Mesothelial cell of epicardium (in vitro differentiated cells): ENCODE results near the gene DNPH1. TPM values are rescaled to one million over a fixed set of nuclear protein-coding genes. Genes with fewer than 3 reads are reported as not detected.

Experiments
- DNase-seq, 2 experiments: peaks; one replicate each; pipeline ENCODE4 v3.0.0; 2021; ENCODE audit warnings: low spot score in 2 of 2; ENCODE audit not compliant: unreplicated experiment in 2 of 2
- H3K27ac Mint-ChIP-seq: 2 replicates; pipeline ENCODE4 v1.8.0; 2021; ENCODE audit warnings: mixed read lengths
- H3K27me3 Mint-ChIP-seq: 2 replicates; pipeline ENCODE4 v1.8.0; 2021; ENCODE audit warnings: low read depth, mixed read lengths
- H3K36me3 Mint-ChIP-seq: 2 replicates; pipeline ENCODE4 v1.8.0; 2021; ENCODE audit warnings: mixed read lengths
- H3K4me1 Mint-ChIP-seq: 2 replicates; pipeline ENCODE4 v1.8.0; 2021; ENCODE audit warnings: mixed read lengths
- H3K4me3 Mint-ChIP-seq: 2 replicates; pipeline ENCODE4 v1.8.0; 2021; ENCODE audit warnings: mild to moderate bottlenecking, moderate library complexity, mixed read lengths
- H3K9me3 Mint-ChIP-seq: 2 replicates; pipeline ENCODE4 v1.8.0; 2021; ENCODE audit warnings: mixed read lengths
- CTCF ChIP-seq: fragments of 200-600 bp; sonication (generic); IDR thresholded peaks from one replicate; pipeline ENCODE4 v1.5.0; 2021; ENCODE audit warnings: antibody characterized with exemption; ENCODE audit not compliant: unreplicated experiment
- total RNA-seq: library from RNA; stranded (reverse); gene quantifications from 3 replicates; pipeline ENCODE4 v1.2.1, GENCODE V29; 2021

Gene DNPH1
- total RNA-seq, 1 donor from 2014 or later: 52.3 TPM

- no peak for TF ChIP-seq CTCF
- Mint-ChIP-seq H3K9me3 (no peaks in the 10 kb centered on the region), H3K4me1 (no peaks in the 10 kb centered on the region), H3K27ac (no peak overlapping the region), H3K4me3 (no peak overlapping the region), H3K36me3 (peaks cover 31% of the 10 kb centered on the region), H3K27me3 (no peaks in the 10 kb centered on the region)
- DNase-seq: no peak
Measured at GRCh38 chr6:43207286-43207685, 22.0 kb downstream of the DNPH1 start.

GRCh38 chr6:43205849-43206248 lies 23.4 kb downstream of the DNPH1 start:
- peaks cover 35% of the 10 kb centered on the region for H3K36me3 Mint-ChIP-seq
- no peak overlapping the region for H3K27ac Mint-ChIP-seq
- H3K4me1 Mint-ChIP-seq: no peaks in the 10 kb centered on the region
- H3K4me3 Mint-ChIP-seq: no peak overlapping the region
- DNase-seq: no peak
- no peaks in the 10 kb centered on the region for H3K27me3 Mint-ChIP-seq
- no peak for TF ChIP-seq CTCF
- H3K9me3 Mint-ChIP-seq: no peaks in the 10 kb centered on the region

- no peaks in the 10 kb centered on the region for H3K27me3 Mint-ChIP-seq
- no peak overlapping the region for H3K4me3 Mint-ChIP-seq
- no peaks in the 10 kb centered on the region for H3K4me1 Mint-ChIP-seq
- no peaks in the 10 kb centered on the region for H3K9me3 Mint-ChIP-seq
- no peak overlapping the region for H3K27ac Mint-ChIP-seq
- no peak for DNase-seq
- TF ChIP-seq CTCF: no peak
- H3K36me3 Mint-ChIP-seq: peaks cover 40% of the 10 kb centered on the region
Measured at GRCh38 chr6:43204271-43205105, 24.8 kb downstream of the DNPH1 start.

- Mint-ChIP-seq H3K27me3 (no peaks in the 10 kb centered on the region), H3K4me1 (no peaks in the 10 kb centered on the region), H3K4me3 (no peak overlapping the region), H3K36me3 (peaks cover 40% of the 10 kb centered on the region), H3K9me3 (no peaks in the 10 kb centered on the region), H3K27ac (no peak overlapping the region)
- DNase-seq: no peak
- no peak for TF ChIP-seq CTCF
Measured at GRCh38 chr6:43203718-43204095, 25.6 kb downstream of the DNPH1 start.

GRCh38 chr6:43203029-43203717 lies 26.1 kb downstream of the DNPH1 start:
- no peak overlapping the region for H3K27ac Mint-ChIP-seq
- no peak for TF ChIP-seq CTCF
- DNase-seq: no peak
- no peaks in the 10 kb centered on the region for H3K27me3 Mint-ChIP-seq
- H3K9me3 Mint-ChIP-seq: no peaks in the 10 kb centered on the region
- peaks cover 39% of the 10 kb centered on the region for H3K36me3 Mint-ChIP-seq
- H3K4me3 Mint-ChIP-seq: no peak overlapping the region
- H3K4me1 Mint-ChIP-seq: no peaks in the 10 kb centered on the region
